Suprapubic skin (tissue), 4 donors: ENCODE results near the gene ZNF213. TPM values are rescaled to one million over a fixed set of nuclear protein-coding genes. Genes with fewer than 3 reads are reported as not detected.
A peak's percentile ranks its signal among the peaks of the same experiment; 100 is the strongest.

ENCODE experiments used
- DNase-seq, 2 donors: peaks; one replicate each; pipeline ENCODE4 v3.0.0-alpha.2; 2019; ENCODE audit warnings: low spot score in 2 of 2
- H3K27ac ChIP-seq: fragments of 200-600 bp; sonication (generic); one replicate; pipeline ENCODE4 v1.5.1; 2019
- H3K27me3 ChIP-seq: fragments of 200-600 bp; sonication (generic); one replicate; pipeline ENCODE4 v1.5.1; 2019
- H3K36me3 ChIP-seq: fragments of 200-600 bp; sonication (generic); one replicate; pipeline ENCODE4 v1.5.1; 2019
- H3K4me1 ChIP-seq: fragments of 200-600 bp; sonication (generic); one replicate; pipeline ENCODE4 v1.5.1; 2019
- H3K4me3 ChIP-seq: fragments of 200-600 bp; sonication (generic); one replicate; pipeline ENCODE4 v1.5.1; 2019; ENCODE audit warnings: mild to moderate bottlenecking
- H3K9me3 ChIP-seq: fragments of 200-600 bp; sonication (generic); one replicate; pipeline ENCODE4 v1.5.1; 2019
- CTCF ChIP-seq, 2 donors: fragments of 200-600 bp in 1 of 2; fragments of 450-650 bp in 1 of 2; sonication (generic) in 1 of 2; IDR thresholded peaks; one replicate each; pipeline ENCODE4 v1.5.1; 2016 to 2019; ENCODE audit warnings: antibody characterized with exemption in 2 of 2, mild to moderate bottlenecking in 1 of 2, moderate library complexity in 1 of 2
- EP300 ChIP-seq: sonication (generic); formaldehyde crosslinking; IDR thresholded peaks from one replicate; pipeline ENCODE4 v1.6.1; 2017; ENCODE audit warnings: antibody characterized with exemption
- POLR2A ChIP-seq, 2 donors: fragments of 450-650 bp; IDR thresholded peaks; one replicate each; pipeline ENCODE4 v1.6.1; 2017; ENCODE audit warnings: antibody characterized with exemption in 2 of 2, mild to moderate bottlenecking in 2 of 2, moderate library complexity in 2 of 2
- POLR2AphosphoS5 ChIP-seq, 3 donors: sonication (generic); formaldehyde crosslinking; IDR thresholded peaks; one replicate each; pipeline ENCODE4 v1.6.1; 2017; ENCODE audit warnings: antibody characterized with exemption in 3 of 3
- WGBS: methylation state at CpG from one replicate; pipeline ENCODE4 v1.1.5; 2018; 5-methylcytosine and 5-hydroxymethylcytosine counted together
- total RNA-seq, 4 donors: library from RNA; depleted of rRNA; stranded (reverse); fragments of >200 nt; gene quantifications; one replicate each; pipeline ENCODE4 v1.1.0, GENCODE V29; 2016

Gene ZNF213
- total RNA-seq, 4 donors from 2014 or later: 14.0 to 18.0 (median 16.4) TPM

GRCh38 chr16:3129137-3130131 lies 5.4 kb upstream of the ZNF213 start:
- no peak for TF ChIP-seq EP300
- TF ChIP-seq POLR2A (IDR thresholded peaks at IDR 0.05): no peak
- TF ChIP-seq CTCF (IDR thresholded peaks at IDR 0.05): peak; percentile 76 to 92
- TF ChIP-seq POLR2AphosphoS5 (IDR thresholded peaks at IDR 0.05): peak in 1 of 3 donors; percentile 41
- H3K27me3 ChIP-seq: no peaks in the 10 kb centered on the region
- peaks cover 61% of the 10 kb centered on the region for H3K4me1 ChIP-seq
- 12% methylated on average over 28 of the region's 28 CpGs for WGBS
- H3K27ac ChIP-seq: peak overlapping the region; percentile 76
- H3K9me3 ChIP-seq: no peaks in the 10 kb centered on the region
- H3K36me3 ChIP-seq: peaks cover 5% of the 10 kb centered on the region
- H3K4me3 ChIP-seq: peak overlapping the region; percentile 58
- DNase-seq: peak in 1 of 2 donors; percentile 84

GRCh38 chr16:3131755-3132377 lies 3.0 kb upstream of the ZNF213 start:
- 70% methylated on average over 12 of the region's 12 CpGs for WGBS
- peaks cover 5% of the 10 kb centered on the region for H3K36me3 ChIP-seq
- H3K4me1 ChIP-seq: peaks cover 68% of the 10 kb centered on the region
- TF ChIP-seq POLR2AphosphoS5 (IDR thresholded peaks at IDR 0.05) (no peak), POLR2A (IDR thresholded peaks at IDR 0.05) (no peak), CTCF (IDR thresholded peaks at IDR 0.05) (peak in 1 of 2 donors; percentile 51)
- H3K4me3 ChIP-seq: no peak overlapping the region
- no peaks in the 10 kb centered on the region for H3K9me3 ChIP-seq
- H3K27me3 ChIP-seq: no peaks in the 10 kb centered on the region
- H3K27ac ChIP-seq: no peak overlapping the region
- no peak for DNase-seq

GRCh38 chr16:3133844-3134243 lies 985 bp upstream of the ZNF213 start:
- DNase-seq: no peak
- Histone ChIP-seq H3K36me3 (peaks cover 16% of the 10 kb centered on the region), H3K27me3 (no peaks in the 10 kb centered on the region), H3K4me1 (peaks cover 50% of the 10 kb centered on the region), H3K4me3 (peak overlapping the region; percentile 98), H3K9me3 (no peaks in the 10 kb centered on the region), H3K27ac (peak overlapping the region; percentile 95)
- WGBS: 6% methylated on average over 7 of the region's 7 CpGs
- no peak for TF ChIP-seq POLR2AphosphoS5 (IDR thresholded peaks at IDR 0.05)
- TF ChIP-seq POLR2A (IDR thresholded peaks at IDR 0.05): no peak
- TF ChIP-seq CTCF (IDR thresholded peaks at IDR 0.05): no peak
- TF ChIP-seq EP300: no peak

GRCh38 chr16:3135126-3135715 lies 392 bp downstream of the ZNF213 start:
- H3K27ac ChIP-seq: peak overlapping the region; percentile 95
- H3K9me3 ChIP-seq: no peaks in the 10 kb centered on the region
- peaks cover 36% of the 10 kb centered on the region for H3K4me1 ChIP-seq
- under 1% methylated on average over 14 of the region's 43 CpGs for WGBS
- TF ChIP-seq EP300 (no peak), POLR2AphosphoS5 (IDR thresholded peaks at IDR 0.05) (no peak), CTCF (IDR thresholded peaks at IDR 0.05) (no peak), POLR2A (IDR thresholded peaks at IDR 0.05) (no peak)
- peaks cover 27% of the 10 kb centered on the region for H3K36me3 ChIP-seq
- peak overlapping the region; percentile 98 for H3K4me3 ChIP-seq
- H3K27me3 ChIP-seq: no peaks in the 10 kb centered on the region
- DNase-seq: no peak
